HG02840 (cell line): ENCODE measurements around the gene NFIB.

Experiments used
- ATAC-seq: cut with Tn5 transposase; IDR thresholded peaks from one replicate; pipeline ENCODE4 v1.9.1; 2021; ENCODE audit warnings: mild to moderate bottlenecking, moderate library complexity, moderate number of reproducible peaks; ENCODE audit not compliant: unreplicated experiment, low FRiP score

Gene NFIB

GRCh38 chr9:14281136-14281795 lies 32.7 kb downstream of the NFIB start:
- no peak for ATAC-seq

- ATAC-seq = no peak
Observed at GRCh38 chr9:14279671-14280070, 34.3 kb downstream of the NFIB start.

GRCh38 chr9:14278291-14278721 lies 35.6 kb downstream of the NFIB start:
- ATAC-seq = no peak

- ATAC-seq = no peak
Observed at GRCh38 chr9:14277761-14278160, 36.2 kb downstream of the NFIB start.

GRCh38 chr9:14277244-14277643 lies 36.7 kb downstream of the NFIB start:
- no peak for ATAC-seq

- ATAC-seq = no peak
Observed at GRCh38 chr9:14275331-14275730, 38.6 kb downstream of the NFIB start.

GRCh38 chr9:14273696-14274121 lies 40.2 kb downstream of the NFIB start:
- no peak for ATAC-seq

GRCh38 chr9:14272927-14273528 lies 40.9 kb downstream of the NFIB start:
- ATAC-seq = no peak

- no peak for ATAC-seq
Observed at GRCh38 chr9:14271093-14271673, 42.8 kb downstream of the NFIB start.

- ATAC-seq = no peak
Observed at GRCh38 chr9:14270358-14271092, 43.4 kb downstream of the NFIB start.

GRCh38 chr9:14269916-14270315 lies 44.0 kb downstream of the NFIB start:
- ATAC-seq = no peak

- no peak for ATAC-seq
Observed at GRCh38 chr9:14263707-14264483, 50.0 kb downstream of the NFIB start.

- ATAC-seq = no peak
Observed at GRCh38 chr9:14262827-14263226, 51.1 kb downstream of the NFIB start.

GRCh38 chr9:14261616-14262015 lies 52.3 kb downstream of the NFIB start:
- ATAC-seq = no peak

- no peak for ATAC-seq
Observed at GRCh38 chr9:14260101-14260500, 53.8 kb downstream of the NFIB start.

GRCh38 chr9:14258660-14259239 lies 55.2 kb downstream of the NFIB start:
- no peak for ATAC-seq

GRCh38 chr9:14258156-14258555 lies 55.8 kb downstream of the NFIB start:
- no peak for ATAC-seq

GRCh38 chr9:14256588-14256987 lies 57.4 kb downstream of the NFIB start:
- no peak for ATAC-seq

- no peak for ATAC-seq
Observed at GRCh38 chr9:14251154-14252071, 62.5 kb downstream of the NFIB start.
